Smooth muscle cell (in vitro differentiated cells): ENCODE results near the gene PRDM16. TPM values are rescaled to one million over a fixed set of nuclear protein-coding genes. Genes with fewer than 3 reads are reported as not detected.
A peak's percentile ranks its signal among the peaks of the same experiment; 100 is the strongest.

ENCODE experiments used
- DNase-seq: peaks from one replicate; lab custom pipeline; 2025; ENCODE audit not compliant: unreplicated experiment; lab: John Stamatoyannopoulos, UW
- H2AFZ ChIP-seq: fragments of 200-600 bp; sonication (generic); 2 replicates; pipeline ENCODE4 v1.6.0; 2016; ENCODE audit warnings: antibody characterized with exemption, low read depth, mild to moderate bottlenecking
- H3F3A ChIP-seq: fragments of 200-600 bp; sonication (generic); 2 replicates; pipeline ENCODE4 v1.6.0; 2017; ENCODE audit warnings: antibody characterized with exemption, low read depth
- H3K27ac ChIP-seq: fragments of 200-600 bp; sonication (generic); 2 replicates; pipeline ENCODE4 v1.5.1; 2016; ENCODE audit warnings: low read depth, mild to moderate bottlenecking
- H3K27me3 ChIP-seq: fragments of 200-600 bp; sonication (generic); 2 replicates; pipeline ENCODE4 v1.6.1; 2016; ENCODE audit warnings: low read depth, mild to moderate bottlenecking
- H3K36me3 ChIP-seq: fragments of 200-600 bp; sonication (generic); 2 replicates; pipeline ENCODE4 v1.5.1; 2016; ENCODE audit warnings: low read depth
- H3K4me1 ChIP-seq: fragments of 200-600 bp; sonication (generic); 2 replicates; pipeline ENCODE4 v1.5.1; 2016; ENCODE audit warnings: low read depth
- H3K4me2 ChIP-seq: fragments of 200-600 bp; sonication (generic); 2 replicates; pipeline ENCODE4 v1.6.0; 2016; ENCODE audit warnings: mild to moderate bottlenecking
- H3K4me3 ChIP-seq: fragments of 200-600 bp; sonication (generic); 2 replicates; pipeline ENCODE4 v1.5.1; 2016; ENCODE audit warnings: mild to moderate bottlenecking
- H3K79me2 ChIP-seq: fragments of 200-600 bp; sonication (generic); 2 replicates; pipeline ENCODE4 v1.6.0; 2016; ENCODE audit warnings: low read depth, mild to moderate bottlenecking
- H3K9ac ChIP-seq: fragments of 200-600 bp; sonication (generic); 2 replicates; pipeline ENCODE4 v1.6.0; 2016; ENCODE audit warnings: low read depth
- H3K9me3 ChIP-seq: fragments of 200-600 bp; sonication (generic); replicated peaks from 2 replicates; pipeline ENCODE4 v1.5.1; 2016; ENCODE audit warnings: low read depth
- H4K20me1 ChIP-seq: fragments of 200-600 bp; sonication (generic); 2 replicates; pipeline ENCODE4 v1.6.0; 2016; ENCODE audit warnings: low read depth
- CTCF ChIP-seq: fragments of 200-600 bp; sonication (generic); IDR thresholded peaks from 2 replicates; pipeline ENCODE4 v1.5.1; 2017; ENCODE audit warnings: borderline replicate concordance, mild to moderate bottlenecking, antibody characterized with exemption; ENCODE audit not compliant: insufficient read depth, poor library complexity, severe bottlenecking
- WGBS: methylation state at CpG from one replicate; pipeline ENCODE4 v1.1.7; 2016; ENCODE audit warnings: low lambda C conversion rate; 5-methylcytosine and 5-hydroxymethylcytosine counted together
- polyA plus RNA-seq: library from polyadenylated mRNA; unstranded; fragments of >200 nt; fragmentation: Nextera tagmentation; extraction: Ambion mirVana; gene quantifications from 2 replicates; pipeline ENCODE4 v1.2.1, GENCODE V29; 2016
- total RNA-seq: library from RNA; depleted of rRNA; stranded (reverse); fragments of >200 nt; gene quantifications from 2 replicates; pipeline ENCODE4 v1.2.3, GENCODE V29; 2014

PRDM16 gene
- total and polyA plus RNA-seq, 2 experiments from 2014 or later, result 0.72 to 1.3 TPM

- no peak for DNase-seq
- 96% methylated on average over 22 of the region's 22 CpGs for WGBS
- no peaks in the 10 kb centered on the region for H3K4me1 ChIP-seq
- no peaks in the 10 kb centered on the region for H3K79me2 ChIP-seq
- H3K9ac ChIP-seq, result no peak overlapping the region
- no peak overlapping the region for H2AFZ ChIP-seq
- H3K9me3 ChIP-seq, result no peaks in the 10 kb centered on the region
- H3K4me3 ChIP-seq, result no peak overlapping the region
- no peak overlapping the region for H3K4me2 ChIP-seq
- H3K36me3 ChIP-seq, result no peaks in the 10 kb centered on the region
- H4K20me1 ChIP-seq, result no peaks in the 10 kb centered on the region
- no peak overlapping the region for H3K27ac ChIP-seq
- TF ChIP-seq CTCF, result no peak
- H3K27me3 ChIP-seq, result no peaks in the 10 kb centered on the region
- no peaks in the 10 kb centered on the region for H3F3A ChIP-seq
Observed at GRCh38 chr1:3183813-3184212, 114.8 kb downstream of the PRDM16 start.

- Histone ChIP-seq H3F3A (no peaks in the 10 kb centered on the region), H3K9ac (no peak overlapping the region), H3K4me2 (no peak overlapping the region), H3K9me3 (no peaks in the 10 kb centered on the region), H3K36me3 (no peaks in the 10 kb centered on the region), H3K4me3 (no peak overlapping the region), H3K27ac (no peak overlapping the region), H2AFZ (no peak overlapping the region), H3K79me2 (no peaks in the 10 kb centered on the region), H3K4me1 (no peaks in the 10 kb centered on the region), H4K20me1 (no peaks in the 10 kb centered on the region), H3K27me3 (no peaks in the 10 kb centered on the region)
- no peak for DNase-seq
- WGBS, result 96% methylated on average over 20 of the region's 20 CpGs
- no peak for TF ChIP-seq CTCF
Observed at GRCh38 chr1:3184666-3185065, 115.7 kb downstream of the PRDM16 start.

- H3K9me3 ChIP-seq, result no peaks in the 10 kb centered on the region
- DNase-seq, result no peak
Observed at GRCh38 chr1:3185896-3186525, 117.0 kb downstream of the PRDM16 start.

More at GRCh38 chr1:3185896-3186525, 117.0 kb downstream of the PRDM16 start:
- H3K4me3 ChIP-seq, result no peak overlapping the region
- TF ChIP-seq CTCF, result no peak
- no peaks in the 10 kb centered on the region for H4K20me1 ChIP-seq
- WGBS, result 97% methylated on average over 30 of the region's 38 CpGs
- H3K79me2 ChIP-seq, result no peaks in the 10 kb centered on the region
- H3K4me1 ChIP-seq, result peaks cover 3% of the 10 kb centered on the region
- peak overlapping the region; percentile 67 for H3K4me2 ChIP-seq
- no peak overlapping the region for H3K9ac ChIP-seq
- no peak overlapping the region for H2AFZ ChIP-seq
- no peaks in the 10 kb centered on the region for H3K36me3 ChIP-seq
- no peaks in the 10 kb centered on the region for H3F3A ChIP-seq
- no peaks in the 10 kb centered on the region for H3K27me3 ChIP-seq
- no peak overlapping the region for H3K27ac ChIP-seq
